Measurements from ENCODE around the gene PM20D2.
A peak's percentile ranks its signal among the peaks of the same experiment; 100 is the strongest.

The PM20D2 gene

GRCh38 chr6:89145956-89146717, at the start of gene PM20D2:
Gene PM20D2 (plus strand): TSS chr6:89146055. CDS start chr6:89146145, 90 bp downstream.
- Histone ChIP-seq H3K79me2 (ENCODE audit: control insufficient read depth, low read length) (peaks cover 61% of the 10 kb centered on the region), H3K4me2 (ENCODE audit: low read length) (peak within 1 kb of the TSS; percentile 70), H3F3A (ENCODE audit: control insufficient read depth, insufficient read depth) (peaks cover 8% of the 10 kb centered on the region), H3K9me2 (replicated peaks; ENCODE audit: control insufficient read depth, low read length) (no peaks in the 10 kb centered on the region), H3K36me3 (ENCODE audit: control insufficient read depth, low read length) (peaks cover 30% of the 10 kb centered on the region), H3K4me1 (ENCODE audit: control insufficient read depth, low read length) (peaks cover 47% of the 10 kb centered on the region), H3K4me3 (ENCODE audit: low read length) (peak within 1 kb of the TSS; percentile 96), H4K20me1 (ENCODE audit: control insufficient read depth, insufficient read depth, low read depth, low read length) (no peaks in the 10 kb centered on the region; the same call in 1 of the 2 replicates), H3K27me3 (ENCODE audit: control insufficient read depth, low read length) (no peaks in the 10 kb centered on the region), H3K27ac (ENCODE audit: low read depth, low read length) (peak within 1 kb of the TSS; percentile 74), H3K9me3 (ENCODE audit: control insufficient read depth, insufficient read depth, low read length) (no peaks in the 10 kb centered on the region)
- TF ChIP-seq CTCF (IDR thresholded peaks at IDR 0.05; ENCODE audit: low read depth, low read length, poor library complexity, severe bottlenecking) (no peak), EZH2phosphoT487 (IDR thresholded peaks at IDR 0.05; ENCODE audit: borderline replicate concordance, low read length) (no peak)

- TF ChIP-seq EZH2phosphoT487 (IDR thresholded peaks at IDR 0.05; ENCODE audit: borderline replicate concordance, low read length) = no peak
- no peak for TF ChIP-seq CTCF (IDR thresholded peaks at IDR 0.05; ENCODE audit: low read depth, low read length, poor library complexity, severe bottlenecking)
- Histone ChIP-seq H3K79me2 (ENCODE audit: control insufficient read depth, low read length) (no peaks in the 10 kb centered on the region), H3K4me1 (ENCODE audit: control insufficient read depth, low read length) (no peaks in the 10 kb centered on the region), H3K27me3 (ENCODE audit: control insufficient read depth, low read length) (no peaks in the 10 kb centered on the region), H3K36me3 (ENCODE audit: control insufficient read depth, low read length) (no peaks in the 10 kb centered on the region), H3K9me2 (replicated peaks; ENCODE audit: control insufficient read depth, low read length) (no peaks in the 10 kb centered on the region), H3K4me2 (ENCODE audit: low read length) (no peak overlapping the region), H3F3A (ENCODE audit: control insufficient read depth, insufficient read depth) (no peaks in the 10 kb centered on the region), H3K4me3 (ENCODE audit: low read length) (no peak overlapping the region), H3K9me3 (ENCODE audit: control insufficient read depth, insufficient read depth, low read length) (no peaks in the 10 kb centered on the region), H4K20me1 (ENCODE audit: control insufficient read depth, insufficient read depth, low read depth, low read length) (no peaks in the 10 kb centered on the region), H3K27ac (ENCODE audit: low read depth, low read length) (no peak overlapping the region)
Measured at GRCh38 chr6:89098461-89098860, 47.4 kb upstream of the PM20D2 start.

- no peak overlapping the region for H3K4me2 ChIP-seq (ENCODE audit: low read length)
- TF ChIP-seq EZH2phosphoT487 (IDR thresholded peaks at IDR 0.05; ENCODE audit: borderline replicate concordance, low read length) (no peak), CTCF (IDR thresholded peaks at IDR 0.05; ENCODE audit: low read depth, low read length, poor library complexity, severe bottlenecking) (no peak)
- no peaks in the 10 kb centered on the region for H3K36me3 ChIP-seq (ENCODE audit: control insufficient read depth, low read length)
- no peak overlapping the region for H3K4me3 ChIP-seq (ENCODE audit: low read length)
- H3K27me3 ChIP-seq (ENCODE audit: control insufficient read depth, low read length) = no peaks in the 10 kb centered on the region
- H3K9me2 ChIP-seq (replicated peaks; ENCODE audit: control insufficient read depth, low read length) = no peaks in the 10 kb centered on the region
- no peaks in the 10 kb centered on the region for H3K4me1 ChIP-seq (ENCODE audit: control insufficient read depth, low read length)
- H3F3A ChIP-seq (ENCODE audit: control insufficient read depth, insufficient read depth) = no peaks in the 10 kb centered on the region
- no peak overlapping the region for H3K27ac ChIP-seq (ENCODE audit: low read depth, low read length)
- H3K79me2 ChIP-seq (ENCODE audit: control insufficient read depth, low read length) = no peaks in the 10 kb centered on the region
- no peaks in the 10 kb centered on the region for H3K9me3 ChIP-seq (ENCODE audit: control insufficient read depth, insufficient read depth, low read length)
- no peaks in the 10 kb centered on the region for H4K20me1 ChIP-seq (ENCODE audit: control insufficient read depth, insufficient read depth, low read depth, low read length)
Measured at GRCh38 chr6:89100114-89100513, 45.7 kb upstream of the PM20D2 start.

Data from DOHH2 (cell line).